HUES48 (cell line): ENCODE data around the gene PICK1.

Experiments
- H3K27ac ChIP-seq: one replicate; pipeline ENCODE4 v1.7.0; 2013; ENCODE audit warnings: low read depth, low read length, inconsistent platforms
- H3K27me3 ChIP-seq: 2 replicates; pipeline ENCODE4 v1.6.1; 2013; ENCODE audit warnings: mild to moderate bottlenecking, low read length; ENCODE audit not compliant: control insufficient read depth, insufficient read depth
- H3K36me3 ChIP-seq: 2 replicates; pipeline ENCODE4 v1.6.1; 2013; ENCODE audit warnings: low read length; ENCODE audit not compliant: control insufficient read depth, insufficient read depth
- H3K4me1 ChIP-seq: 2 replicates; pipeline ENCODE4 v1.6.1; 2013; ENCODE audit warnings: mild to moderate bottlenecking, low read length; ENCODE audit not compliant: control insufficient read depth, insufficient read depth
- H3K4me3 ChIP-seq: 2 replicates; pipeline ENCODE4 v1.5.1; 2013; ENCODE audit warnings: mild to moderate bottlenecking, low read depth, low read length
- H3K9ac ChIP-seq: 2 replicates; pipeline ENCODE4 v1.6.1; 2013; ENCODE audit warnings: mild to moderate bottlenecking, low read depth, low read length, moderate library complexity
- H3K9me3 ChIP-seq: 2 replicates; pipeline ENCODE4 v1.6.1; 2013; ENCODE audit warnings: low read length; ENCODE audit not compliant: control insufficient read depth, insufficient read depth

PICK1 gene

GRCh38 chr22:38056969-38057891, at the start of gene PICK1:
TSS of gene PICK1 (plus strand) at chr22:38057404. CDS start at chr22:38057810, 406 bp downstream.
- peak within 1 kb of the TSS; percentile 89 for H3K9ac ChIP-seq
- peaks cover 6% of the 10 kb centered on the region; the same call in 1 of the 2 replicates for H3K4me1 ChIP-seq
- H3K9me3 ChIP-seq = no peaks in the 10 kb centered on the region
- peaks cover 22% of the 10 kb centered on the region for H3K36me3 ChIP-seq
- H3K27ac ChIP-seq = peak within 1 kb of the TSS; percentile 97
- H3K27me3 ChIP-seq = no peaks in the 10 kb centered on the region
- H3K4me3 ChIP-seq = peak within 1 kb of the TSS; percentile 87

- H3K4me1 ChIP-seq = no peaks in the 10 kb centered on the region
- H3K27ac ChIP-seq = no peak overlapping the region
- H3K36me3 ChIP-seq = no peaks in the 10 kb centered on the region
- no peaks in the 10 kb centered on the region for H3K9me3 ChIP-seq
- H3K27me3 ChIP-seq = no peaks in the 10 kb centered on the region
- no peak overlapping the region for H3K9ac ChIP-seq
- H3K4me3 ChIP-seq = no peak overlapping the region
Observed at GRCh38 chr22:38009000-38009806, 48.0 kb upstream of the PICK1 start.

- H3K36me3 ChIP-seq = no peaks in the 10 kb centered on the region
- H3K9ac ChIP-seq = no peak overlapping the region
- no peaks in the 10 kb centered on the region for H3K9me3 ChIP-seq
- no peak overlapping the region for H3K27ac ChIP-seq
- no peak overlapping the region for H3K4me3 ChIP-seq
- H3K27me3 ChIP-seq = no peaks in the 10 kb centered on the region
- H3K4me1 ChIP-seq = no peaks in the 10 kb centered on the region
Observed at GRCh38 chr22:38012604-38013072, 44.6 kb upstream of the PICK1 start.

DNA sequence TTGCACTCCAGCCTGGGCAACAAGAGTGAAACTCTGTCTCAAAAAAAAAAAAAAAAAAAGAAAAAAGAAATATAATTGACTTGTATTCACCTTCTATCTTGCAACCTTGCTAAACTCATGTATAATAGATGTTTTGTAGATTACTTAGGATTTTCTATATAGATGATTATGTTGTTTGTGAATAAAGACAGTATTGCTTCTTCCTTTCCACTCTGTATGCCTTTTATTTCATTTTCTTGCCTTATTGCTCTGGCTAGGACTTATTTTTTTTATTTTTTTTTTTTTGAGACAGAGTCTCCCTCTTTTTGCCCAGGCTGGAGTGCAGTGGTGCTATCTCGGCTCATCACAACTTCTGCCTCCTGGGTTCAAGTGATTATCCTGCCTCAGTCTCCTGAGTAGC, 43.1 kb upstream of the PICK1 start:
- Histone ChIP-seq H3K36me3 (no peaks in the 10 kb centered on the region), H3K27ac (no peak overlapping the region), H3K4me1 (no peaks in the 10 kb centered on the region), H3K9me3 (no peaks in the 10 kb centered on the region), H3K4me3 (no peak overlapping the region), H3K9ac (no peak overlapping the region), H3K27me3 (no peaks in the 10 kb centered on the region)

- Histone ChIP-seq H3K4me1 (no peaks in the 10 kb centered on the region), H3K36me3 (no peaks in the 10 kb centered on the region), H3K27ac (no peak overlapping the region), H3K27me3 (no peaks in the 10 kb centered on the region), H3K9ac (no peak overlapping the region), H3K4me3 (no peak overlapping the region), H3K9me3 (no peaks in the 10 kb centered on the region)
Observed at GRCh38 chr22:38016182-38017151, 40.7 kb upstream of the PICK1 start.

DNA sequence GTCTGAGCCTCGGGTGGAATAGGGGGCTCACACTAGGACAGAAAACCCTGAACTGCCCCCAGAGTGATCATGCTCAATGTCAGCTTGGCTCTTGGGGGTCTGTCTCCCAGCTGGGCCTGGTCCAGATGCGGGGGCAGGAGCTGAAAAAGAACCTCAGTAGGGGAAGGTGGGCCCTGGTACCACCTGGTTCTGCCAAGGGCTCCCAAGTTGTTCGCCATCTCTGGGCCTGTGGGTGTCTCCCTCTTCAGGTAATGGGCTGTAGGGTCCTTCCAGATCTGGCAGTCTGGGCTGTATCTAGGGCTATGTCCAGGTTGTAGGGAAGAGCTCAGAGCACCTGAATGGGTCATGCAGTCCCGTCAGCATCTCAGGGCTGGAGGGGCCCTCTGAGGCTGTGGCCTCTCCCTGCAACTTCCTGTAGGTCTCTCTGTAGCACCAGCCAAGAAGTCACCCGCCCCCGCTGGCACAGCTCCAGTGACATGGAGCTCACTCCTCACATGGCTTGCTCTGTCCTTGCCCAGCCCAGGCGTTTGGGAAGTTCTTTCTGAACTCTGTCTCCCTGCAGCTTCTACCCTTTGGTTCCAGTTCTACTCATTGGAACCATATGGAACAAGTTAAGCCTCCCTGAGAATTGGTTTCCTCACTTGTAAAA, 39.8 kb upstream of the PICK1 start:
- H3K9me3 ChIP-seq = no peaks in the 10 kb centered on the region
- H3K27ac ChIP-seq = no peak overlapping the region
- H3K36me3 ChIP-seq = no peaks in the 10 kb centered on the region
- no peak overlapping the region for H3K4me3 ChIP-seq
- H3K27me3 ChIP-seq = no peaks in the 10 kb centered on the region
- no peaks in the 10 kb centered on the region for H3K4me1 ChIP-seq
- H3K9ac ChIP-seq = no peak overlapping the region

DNA sequence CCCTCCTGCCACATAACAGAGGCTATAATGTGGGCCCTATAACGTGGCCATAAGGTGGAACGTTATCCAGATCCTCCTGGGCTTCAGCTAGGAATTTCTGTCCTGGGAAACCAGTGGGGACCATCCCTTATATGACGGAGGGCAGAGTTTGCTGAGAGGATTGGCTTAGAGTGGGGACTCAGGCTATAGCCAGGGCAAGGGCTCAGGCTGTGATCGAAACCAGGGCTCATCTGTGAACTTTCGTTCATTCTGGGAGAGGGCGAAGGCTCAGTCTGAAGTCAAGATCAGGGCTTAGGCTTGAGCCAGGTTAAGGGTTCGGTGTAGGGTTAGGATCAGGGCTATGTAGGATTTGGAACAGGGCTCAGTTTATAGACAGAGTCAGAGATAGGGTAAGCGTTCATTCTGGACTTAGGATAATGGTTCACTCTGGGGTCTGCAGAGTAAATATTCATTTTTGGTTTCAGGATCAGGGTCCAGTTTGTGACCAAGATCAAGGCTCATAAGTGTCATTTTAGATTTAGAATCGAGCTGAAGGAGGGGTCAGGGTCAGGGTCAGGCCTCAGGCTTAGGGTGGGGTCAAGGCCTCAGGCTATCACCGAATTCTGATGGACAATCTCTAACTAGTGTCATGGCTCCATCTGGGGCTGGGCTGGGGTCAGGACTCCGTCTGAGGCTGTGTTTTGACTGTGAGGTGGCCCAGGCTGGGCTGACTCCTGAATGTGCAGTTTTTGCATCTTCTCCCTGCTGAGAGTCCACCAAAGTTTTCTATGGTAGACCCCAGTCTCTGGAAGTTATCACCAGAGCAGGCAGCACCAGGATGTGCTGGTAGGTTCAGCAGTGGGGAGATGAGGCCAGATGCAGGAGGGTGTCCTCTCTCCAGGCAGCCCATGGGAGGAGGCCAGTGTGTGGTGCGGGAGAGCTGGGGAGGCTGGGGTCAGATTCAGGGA, 39.0 kb upstream of the PICK1 start:
- H3K27me3 ChIP-seq = no peaks in the 10 kb centered on the region
- H3K4me1 ChIP-seq = no peaks in the 10 kb centered on the region
- no peak overlapping the region for H3K27ac ChIP-seq
- H3K9me3 ChIP-seq = no peaks in the 10 kb centered on the region
- no peaks in the 10 kb centered on the region for H3K36me3 ChIP-seq
- H3K9ac ChIP-seq = no peak overlapping the region
- no peak overlapping the region for H3K4me3 ChIP-seq

- Histone ChIP-seq H3K9ac (no peak overlapping the region), H3K4me3 (no peak overlapping the region), H3K4me1 (no peaks in the 10 kb centered on the region), H3K9me3 (no peaks in the 10 kb centered on the region), H3K27ac (no peak overlapping the region), H3K36me3 (no peaks in the 10 kb centered on the region), H3K27me3 (no peaks in the 10 kb centered on the region)
Observed at GRCh38 chr22:38018938-38019827, 38.0 kb upstream of the PICK1 start.

GRCh38 chr22:38021206-38021605, 36.0 kb upstream of the PICK1 start:
- H3K27ac ChIP-seq = no peak overlapping the region
- no peaks in the 10 kb centered on the region for H3K9me3 ChIP-seq
- H3K4me3 ChIP-seq = no peak overlapping the region
- H3K27me3 ChIP-seq = no peaks in the 10 kb centered on the region
- no peak overlapping the region for H3K9ac ChIP-seq
- H3K36me3 ChIP-seq = no peaks in the 10 kb centered on the region
- no peaks in the 10 kb centered on the region for H3K4me1 ChIP-seq
